ENCODE results near the gene TP53I11.

Gene TP53I11

GRCh38 chr11:44987506-44987905 is 36.8 kb upstream of the TP53I11 start:
- TF ChIP-seq CTCF (IDR thresholded peaks at IDR 0.05; ENCODE audit: low read depth, low read length, missing control alignments): no peak
- no peak overlapping the region for H3K4me3 ChIP-seq (replicated peaks; ENCODE audit: low read depth, low read length)
- DNase-seq (ENCODE audit: extremely low read depth, low read depth): no peak

DNA sequence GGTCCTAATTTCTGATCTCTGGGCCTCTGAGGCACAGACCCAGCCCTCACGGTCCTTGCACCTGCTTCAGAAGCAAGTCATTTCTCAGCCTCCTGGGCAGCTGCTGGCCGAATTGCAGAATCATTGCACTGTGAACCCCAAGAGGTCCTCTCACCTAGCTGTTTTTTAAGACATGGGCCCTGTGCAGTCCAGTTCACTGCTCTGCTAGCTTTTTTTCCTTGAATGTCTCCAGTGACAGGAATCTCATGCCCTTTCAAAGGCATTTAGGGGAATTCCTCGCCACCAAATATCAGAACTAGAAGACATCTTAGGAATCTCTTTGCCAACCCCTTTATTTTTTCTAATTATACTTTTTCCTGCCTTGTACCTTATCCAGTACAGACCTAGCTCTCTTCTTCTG is 35.6 kb upstream of the TP53I11 start:
- TF ChIP-seq CTCF (IDR thresholded peaks at IDR 0.05; ENCODE audit: low read depth, low read length, missing control alignments): no peak

DNA sequence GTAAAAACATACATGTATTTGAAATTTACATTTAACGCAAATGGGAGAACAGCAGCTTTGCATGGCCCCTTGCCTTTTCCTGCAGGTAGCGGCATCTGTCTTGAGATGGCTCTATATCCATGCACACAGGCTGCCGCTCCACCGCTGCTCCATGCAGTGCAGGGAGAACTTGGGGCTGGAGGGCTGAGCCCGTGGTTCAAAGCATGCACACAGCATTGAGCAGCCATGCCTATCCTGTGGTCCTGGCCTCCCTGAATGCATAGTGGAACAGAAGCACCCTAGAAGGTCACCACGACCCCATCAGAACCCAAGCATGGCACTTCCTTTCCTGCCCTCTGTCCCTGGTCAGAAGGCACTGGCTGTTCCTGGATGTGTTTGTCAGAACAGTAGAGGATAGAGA is 35.0 kb upstream of the TP53I11 start:
- no peak for DNase-seq (ENCODE audit: extremely low read depth, low read depth)
- H3K4me3 ChIP-seq (replicated peaks; ENCODE audit: low read depth, low read length): no peak overlapping the region
- no peak for TF ChIP-seq CTCF (IDR thresholded peaks at IDR 0.05; ENCODE audit: low read depth, low read length, missing control alignments)

More for the DNA sequence above, 35.6 kb upstream of the TP53I11 start:
- DNase-seq (ENCODE audit: extremely low read depth, low read depth): no peak
- H3K4me3 ChIP-seq (replicated peaks; ENCODE audit: low read depth, low read length): no peak overlapping the region

GRCh38 chr11:44983786-44984185 is 33.1 kb upstream of the TP53I11 start:
- no peak overlapping the region for H3K4me3 ChIP-seq (replicated peaks; ENCODE audit: low read depth, low read length)
- no peak for TF ChIP-seq CTCF (IDR thresholded peaks at IDR 0.05; ENCODE audit: low read depth, low read length, missing control alignments)
- no peak for DNase-seq (ENCODE audit: extremely low read depth, low read depth)

DNA sequence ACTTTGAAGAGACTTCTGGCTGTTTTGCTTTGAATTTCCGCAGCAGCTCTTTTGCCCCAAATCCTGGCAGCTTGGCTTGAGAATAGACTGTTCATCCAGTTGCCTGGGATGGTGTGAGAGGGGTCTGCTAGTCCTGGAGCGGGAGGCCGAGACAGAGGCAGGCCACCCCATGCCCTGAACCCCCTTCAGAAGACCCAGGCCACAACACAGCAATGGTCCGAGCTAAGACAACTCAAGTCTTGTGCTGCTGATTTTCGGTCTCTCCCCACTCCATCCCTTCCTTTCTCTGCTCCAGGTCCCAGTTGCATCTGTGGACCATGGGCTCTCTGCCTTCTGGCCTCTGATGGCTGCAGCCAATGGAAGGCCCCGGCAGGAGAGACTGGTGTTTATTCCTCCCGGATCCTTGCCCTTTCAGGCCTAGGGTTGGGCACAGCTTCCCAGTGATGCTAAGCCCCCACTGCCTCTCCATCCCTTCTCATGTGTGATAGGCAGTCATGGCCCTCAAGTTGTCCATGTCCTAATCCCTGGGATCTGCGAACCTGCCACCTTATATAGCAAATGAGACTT is 31.9 kb upstream of the TP53I11 start:
- H3K4me3 ChIP-seq (replicated peaks; ENCODE audit: low read depth, low read length): no peak overlapping the region
- no peak for DNase-seq (ENCODE audit: extremely low read depth, low read depth)
- TF ChIP-seq CTCF (IDR thresholded peaks at IDR 0.05; ENCODE audit: low read depth, low read length, missing control alignments): no peak

GRCh38 chr11:44980533-44981427 is 30.1 kb upstream of the TP53I11 start:
- no peak overlapping the region for H3K4me3 ChIP-seq (replicated peaks; ENCODE audit: low read depth, low read length)
- DNase-seq (ENCODE audit: extremely low read depth, low read depth): no peak
- no peak for TF ChIP-seq CTCF (IDR thresholded peaks at IDR 0.05; ENCODE audit: low read depth, low read length, missing control alignments)
